ENCODE measurements around the gene HJV. TPM values are rescaled to one million over a fixed set of nuclear protein-coding genes. Genes with fewer than 3 reads are reported as not detected.

Gene HJV
- total RNA-seq, 3 donors from 2014 or later: not detected

DNA sequence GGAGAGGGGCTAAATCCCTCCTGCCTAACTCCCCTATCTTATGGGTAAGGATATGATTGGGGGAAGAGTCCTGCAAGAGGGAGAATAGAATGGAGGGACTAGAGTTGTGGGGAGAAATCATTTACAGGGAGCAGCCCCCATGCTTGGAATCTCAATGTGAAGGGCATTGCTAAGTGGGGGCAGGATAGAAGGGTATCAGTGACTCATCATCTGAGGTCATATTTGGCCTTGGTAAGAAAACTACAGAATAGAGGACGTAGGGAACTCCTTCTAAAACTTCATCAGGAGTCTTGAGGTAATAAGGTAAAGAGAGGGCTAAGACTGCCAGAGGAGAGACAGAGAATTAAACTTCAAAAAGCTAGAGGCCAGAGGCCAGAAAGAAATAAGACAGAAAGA, 487 bp downstream of the HJV start:
- ATAC-seq: no peak
- no peak for DNase-seq
- Histone ChIP-seq H3K4me3 (no peak overlapping the region), H3K36me3 (ENCODE audit: low read depth) (no peaks in the 10 kb centered on the region), H3K4me1 (ENCODE audit: low read depth) (peaks cover 5% of the 10 kb centered on the region), H3K9me3 (no peaks in the 10 kb centered on the region)
- TF ChIP-seq, protein P1, sequence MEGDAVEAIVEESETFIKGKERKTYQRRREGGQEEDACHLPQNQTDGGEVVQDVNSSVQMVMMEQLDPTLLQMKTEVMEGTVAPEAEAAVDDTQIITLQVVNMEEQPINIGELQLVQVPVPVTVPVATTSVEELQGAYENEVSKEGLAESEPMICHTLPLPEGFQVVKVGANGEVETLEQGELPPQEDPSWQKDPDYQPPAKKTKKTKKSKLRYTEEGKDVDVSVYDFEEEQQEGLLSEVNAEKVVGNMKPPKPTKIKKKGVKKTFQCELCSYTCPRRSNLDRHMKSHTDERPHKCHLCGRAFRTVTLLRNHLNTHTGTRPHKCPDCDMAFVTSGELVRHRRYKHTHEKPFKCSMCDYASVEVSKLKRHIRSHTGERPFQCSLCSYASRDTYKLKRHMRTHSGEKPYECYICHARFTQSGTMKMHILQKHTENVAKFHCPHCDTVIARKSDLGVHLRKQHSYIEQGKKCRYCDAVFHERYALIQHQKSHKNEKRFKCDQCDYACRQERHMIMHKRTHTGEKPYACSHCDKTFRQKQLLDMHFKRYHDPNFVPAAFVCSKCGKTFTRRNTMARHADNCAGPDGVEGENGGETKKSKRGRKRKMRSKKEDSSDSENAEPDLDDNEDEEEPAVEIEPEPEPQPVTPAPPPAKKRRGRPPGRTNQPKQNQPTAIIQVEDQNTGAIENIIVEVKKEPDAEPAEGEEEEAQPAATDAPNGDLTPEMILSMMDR (IDR thresholded peaks at IDR 0.05): no peak
- intact Hi-C loops (cut with DNase I, micrococcal nuclease): no loop called here

DNA sequence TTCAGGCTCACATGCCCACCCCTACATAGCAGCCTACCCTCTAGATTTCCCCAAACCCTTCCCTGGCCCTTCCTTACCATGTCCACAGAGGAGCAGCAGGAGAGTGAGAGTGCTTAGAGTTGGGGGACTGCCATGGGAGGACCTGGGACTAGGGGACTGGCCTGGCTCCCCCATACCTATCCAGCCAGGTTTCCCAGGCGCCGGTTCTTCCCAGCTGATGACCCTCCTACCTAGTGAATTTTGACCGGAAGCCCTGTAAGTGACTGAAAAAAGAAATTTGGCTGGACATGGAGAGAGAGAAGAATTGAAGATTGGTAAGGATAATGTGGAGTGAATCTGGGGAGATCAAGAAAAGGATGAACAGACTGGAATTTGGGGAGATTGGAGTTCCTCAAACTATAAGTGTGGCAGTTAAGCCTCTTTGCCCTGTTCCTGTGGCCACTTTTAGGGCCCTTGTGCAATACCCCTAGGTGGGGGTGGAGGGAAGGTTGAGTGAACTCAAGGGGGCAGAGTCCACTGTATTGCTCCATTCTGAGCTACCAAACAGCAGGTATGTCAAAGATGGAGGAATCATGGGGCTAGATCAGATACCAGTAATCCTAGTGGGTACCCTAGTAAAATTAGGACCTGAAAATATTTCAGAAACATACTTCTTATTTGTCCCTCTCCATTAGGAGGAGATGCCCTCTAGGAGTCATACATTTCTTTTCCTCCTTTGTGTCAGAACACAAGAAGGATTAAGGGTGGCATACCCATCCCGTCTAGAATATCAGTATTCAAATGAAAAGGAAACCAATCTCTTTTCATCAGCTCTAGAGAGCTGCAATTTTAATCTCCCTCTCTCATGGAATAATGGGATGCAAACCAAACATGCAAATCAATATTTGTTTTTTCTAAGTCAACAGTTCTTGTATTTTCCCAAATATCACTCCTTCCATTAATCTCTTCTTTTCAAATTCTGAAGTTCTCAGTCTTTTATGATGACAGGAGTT, 1.2 kb downstream of the HJV start:
- ATAC-seq (peak; percentile 60), DNase-seq (peak in 1 of 3 donors; percentile 7)
- no peak overlapping the region for H3K4me3 ChIP-seq
- TF ChIP-seq, protein P1 (IDR thresholded peaks at IDR 0.05): no peak
- H3K36me3 ChIP-seq (ENCODE audit: low read depth): no peaks in the 10 kb centered on the region
- H3K4me1 ChIP-seq (ENCODE audit: low read depth): peaks cover 5% of the 10 kb centered on the region
- no peaks in the 10 kb centered on the region for H3K9me3 ChIP-seq
- intact Hi-C loops (cut with DNase I, micrococcal nuclease): no loop called here

DNA sequence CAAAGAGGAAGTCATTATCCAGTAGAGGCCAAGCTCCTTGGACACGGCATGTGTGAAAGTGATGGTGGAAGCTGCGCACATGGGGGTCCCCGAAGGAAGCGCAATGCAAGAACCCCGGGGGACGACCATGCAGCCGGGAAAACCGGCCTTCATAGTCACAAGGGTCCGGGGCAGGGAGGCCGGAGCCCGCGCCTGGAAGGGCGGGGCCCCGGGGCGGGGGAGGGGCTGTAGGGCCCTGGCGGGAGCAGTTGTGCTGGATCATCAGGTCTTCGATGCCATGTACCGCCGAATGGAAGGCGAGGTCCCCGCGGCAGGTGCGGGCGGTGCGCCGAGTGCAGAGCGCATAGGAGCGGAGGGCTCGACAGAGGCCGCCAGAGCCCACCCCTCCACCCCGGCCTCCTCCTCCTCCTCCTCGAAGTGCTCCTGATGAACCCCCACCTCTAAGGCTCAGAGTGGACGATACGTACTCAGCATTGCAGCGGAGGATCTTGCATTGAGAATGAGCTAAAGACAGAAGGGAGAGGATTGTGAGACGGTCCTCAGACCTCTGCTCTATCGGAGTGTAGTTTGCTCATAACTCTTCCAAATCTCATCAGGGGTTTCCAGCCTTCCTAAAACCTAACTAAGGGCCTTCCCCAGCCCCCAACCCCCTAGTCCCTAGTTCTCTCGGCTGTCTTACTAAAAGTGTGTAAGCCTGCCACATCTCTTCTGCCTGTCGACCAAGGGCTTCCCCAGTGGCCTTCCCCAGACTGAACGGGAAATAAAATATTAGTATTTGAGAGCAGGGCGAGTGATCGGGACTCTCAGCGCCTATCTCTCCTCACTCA, 2.1 kb downstream of the HJV start:
- TF ChIP-seq, protein P1 (IDR thresholded peaks at IDR 0.05): no peak
- ATAC-seq (peak; percentile 27), DNase-seq (peak in 1 of 3 donors; percentile 34)
- no peak overlapping the region for H3K4me3 ChIP-seq
- H3K4me1 ChIP-seq (ENCODE audit: low read depth): peaks cover 5% of the 10 kb centered on the region
- intact Hi-C loops (cut with DNase I, micrococcal nuclease): loop anchor here in 1 of 2 donors (10.0 kb wide), 1 partner anchor 125 kb away; no protein-coding TSS in a partner anchor
- H3K36me3 ChIP-seq (ENCODE audit: low read depth): no peaks in the 10 kb centered on the region
- H3K9me3 ChIP-seq: no peaks in the 10 kb centered on the region

DNA sequence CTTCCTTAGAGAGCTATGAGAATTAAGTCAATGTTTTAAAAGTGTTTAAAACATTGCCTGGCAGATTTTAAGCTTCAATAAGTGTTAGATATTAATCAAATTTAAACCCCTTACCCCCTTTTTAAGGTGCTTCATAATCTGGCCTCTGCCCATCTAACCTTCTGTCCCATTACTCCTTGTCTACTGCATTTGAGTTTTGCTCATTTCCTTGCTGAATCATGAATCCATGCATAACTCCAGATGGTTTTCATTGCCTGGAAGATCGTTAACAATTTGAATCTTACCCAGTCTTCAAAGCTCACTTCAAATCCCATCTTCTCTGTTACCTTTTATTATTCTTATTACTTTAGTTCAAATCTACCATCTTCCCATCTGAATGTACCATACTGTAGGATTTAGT, 4.6 kb downstream of the HJV start:
- no peak for ATAC-seq
- Histone ChIP-seq H3K9me3 (no peaks in the 10 kb centered on the region), H3K36me3 (ENCODE audit: low read depth) (no peaks in the 10 kb centered on the region), H3K4me3 (no peak overlapping the region), H3K4me1 (ENCODE audit: low read depth) (peaks cover 5% of the 10 kb centered on the region)
- no peak for DNase-seq
- intact Hi-C loops (cut with DNase I, micrococcal nuclease): loop anchor here in 1 of 2 donors (10.0 kb wide), 1 partner anchor 122 kb away; no protein-coding TSS in a partner anchor
- TF ChIP-seq, protein P1 (IDR thresholded peaks at IDR 0.05): no peak

DNA sequence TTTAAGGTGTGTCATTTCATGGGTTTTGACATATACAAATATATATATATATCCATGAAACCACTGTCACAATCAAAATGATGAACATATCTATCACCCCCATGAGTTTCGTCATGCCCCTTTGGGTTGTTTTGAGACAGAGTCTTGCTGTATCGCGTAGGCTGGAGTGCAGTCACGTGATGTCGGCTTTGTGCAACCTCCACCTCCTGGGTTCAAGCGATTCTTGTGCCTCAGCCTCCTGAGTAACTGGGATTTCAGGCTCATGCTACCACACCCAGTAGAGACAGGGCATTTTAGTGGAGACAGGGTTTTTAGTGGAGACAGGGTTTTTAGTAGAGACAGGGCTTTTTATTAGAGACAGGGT, 8.0 kb downstream of the HJV start:
- H3K4me3 ChIP-seq: no peak overlapping the region
- no peaks in the 10 kb centered on the region for H3K36me3 ChIP-seq (ENCODE audit: low read depth)
- DNase-seq: no peak
- intact Hi-C loops (cut with DNase I, micrococcal nuclease): loop anchor here in 1 of 2 donors (5.0 to 10.0 kb wide), 2 partner anchors 119 to 166 kb away; partner anchors contain the start of gene NUDT17
- H3K4me1 ChIP-seq (ENCODE audit: low read depth): peaks cover 7% of the 10 kb centered on the region
- TF ChIP-seq, protein P1 (IDR thresholded peaks at IDR 0.05): no peak
- H3K9me3 ChIP-seq: no peaks in the 10 kb centered on the region
- no peak for ATAC-seq

All from mucosa of descending colon (tissue), 3 donors.